ENCODE measurements around the gene SHBG.
A peak's percentile ranks its signal among the peaks of the same experiment; 100 is the strongest.
"Not testable (repeated sequence)": the region's sequence is repeated elsewhere in the genome, so short reads cannot be mapped to it uniquely, and the experiment has no call there.

The SHBG gene

DNA sequence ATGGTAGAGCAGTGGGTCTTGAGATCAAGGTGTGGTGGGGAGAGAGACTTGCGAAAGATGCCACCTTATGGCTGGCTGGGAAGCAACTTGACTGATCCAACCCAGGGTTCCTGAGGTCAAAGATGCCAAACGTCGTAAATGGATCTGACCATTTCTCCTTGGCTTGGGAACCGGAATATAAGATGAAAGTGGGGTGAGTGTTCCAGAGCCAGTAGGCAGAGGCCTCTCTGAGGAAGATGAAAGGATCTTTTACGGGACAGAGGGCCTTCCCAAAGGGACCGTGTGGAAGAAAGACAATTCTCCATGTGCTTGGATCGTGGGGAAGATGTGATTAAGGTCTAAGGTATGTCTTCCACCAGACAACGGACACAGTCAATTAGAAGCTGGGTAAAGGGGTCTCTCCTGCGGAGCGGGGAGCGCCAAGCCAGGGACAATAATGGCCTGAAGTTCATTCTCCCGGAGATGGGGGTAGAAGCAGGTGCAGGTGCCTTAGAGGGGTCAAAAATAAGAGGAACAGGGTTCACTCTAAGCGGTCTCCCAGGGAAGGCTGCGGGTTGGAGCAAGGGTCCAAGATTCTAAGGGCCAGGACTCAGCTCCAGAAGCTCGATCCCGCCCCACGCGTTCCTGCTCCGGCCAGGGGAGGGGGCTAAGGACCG is 16.0 kb upstream of the SHBG start:
- no peak for DNase-seq

DNA sequence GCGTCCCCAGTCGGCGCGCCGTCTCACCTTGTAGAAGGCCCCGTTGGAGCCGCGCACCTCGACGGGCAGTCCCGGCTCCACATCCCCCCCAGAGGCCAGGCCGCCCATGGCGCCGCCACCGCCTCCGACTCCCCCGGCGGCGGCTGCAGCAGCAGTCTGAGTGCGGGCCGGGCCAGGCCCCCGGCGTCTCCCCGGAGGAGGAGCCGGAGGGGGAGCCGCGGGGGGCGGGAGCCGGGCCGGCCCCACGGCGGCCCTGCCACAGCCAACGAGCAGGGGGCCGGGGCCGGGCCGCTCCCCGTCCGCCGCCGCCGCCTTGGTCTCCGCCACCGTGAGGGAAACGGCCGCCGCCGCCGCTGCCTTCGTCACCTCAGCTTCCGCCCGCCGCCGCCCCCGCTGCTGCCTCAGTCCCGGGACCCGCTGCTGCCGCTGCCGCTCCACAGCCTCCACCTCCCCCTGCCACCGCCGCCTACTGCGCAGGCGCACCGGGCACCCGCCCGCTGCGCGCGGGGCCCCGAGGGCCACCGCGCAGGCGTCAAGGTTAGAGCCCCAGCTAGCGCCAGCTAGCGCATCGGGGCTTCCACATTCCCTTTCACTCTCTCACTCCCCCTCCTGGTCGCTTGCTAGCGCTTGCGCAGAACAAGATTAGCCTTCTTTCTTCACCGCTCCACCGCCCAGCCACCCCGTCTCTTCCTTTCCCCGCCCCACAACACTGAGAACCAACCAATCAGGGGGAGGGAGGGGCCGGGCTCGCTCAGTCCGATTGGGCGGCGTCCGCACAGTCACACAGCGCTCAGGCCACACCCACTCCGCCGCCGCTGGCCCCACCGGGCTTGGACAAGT is 15.3 kb upstream of the SHBG start, which contains the start of gene FXR2:
FXR2 (minus strand) TSS at position 473 of the 840 bp plus-strand sequence; CDS start at position 108, 365 bp downstream.
- DNase-seq: peak; percentile 99

DNA sequence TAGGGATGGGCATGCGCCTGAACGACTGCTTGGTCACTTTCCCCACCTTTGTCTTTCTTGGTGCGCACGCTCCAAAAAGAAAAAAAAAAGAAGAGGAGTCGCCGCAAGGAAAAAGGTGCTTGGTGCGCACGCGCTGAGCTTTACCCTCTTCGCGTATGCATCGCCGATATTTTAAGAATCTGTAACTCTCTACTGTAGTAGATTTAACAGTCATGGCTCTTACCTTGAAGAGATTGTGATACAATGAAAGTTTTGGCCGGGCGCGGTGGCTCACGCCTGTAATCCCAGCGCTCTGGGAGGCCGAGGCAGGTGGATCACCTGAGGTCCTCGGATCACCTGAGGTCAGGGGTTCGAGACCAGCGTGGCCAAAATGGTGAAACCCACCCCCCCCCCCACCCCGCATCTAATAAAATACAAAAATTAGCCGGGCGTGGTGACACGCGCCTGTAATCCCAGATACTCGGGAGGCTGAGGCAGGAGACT is 14.6 kb upstream of the SHBG start:
- no peak for DNase-seq

DNA sequence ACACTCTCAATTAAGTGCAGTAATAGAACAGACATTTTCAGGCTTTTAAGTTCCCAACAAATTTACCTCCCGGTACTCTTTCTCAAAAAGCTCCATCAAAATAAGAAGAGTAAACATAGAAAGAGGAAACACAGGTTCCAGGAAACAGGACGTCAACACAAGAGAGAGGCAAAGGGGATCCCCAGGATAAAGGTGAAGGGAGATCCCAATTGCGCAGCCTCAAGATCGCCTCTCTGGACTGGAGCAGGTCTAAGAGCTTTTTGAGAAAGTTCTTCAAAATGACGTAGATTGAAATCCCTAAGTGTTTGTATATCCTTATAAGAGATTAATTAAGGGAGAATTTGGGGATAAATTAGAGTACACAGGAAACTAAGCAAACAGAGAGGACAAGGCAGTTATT is 11.3 kb upstream of the SHBG start:
- no peak for DNase-seq

DNA sequence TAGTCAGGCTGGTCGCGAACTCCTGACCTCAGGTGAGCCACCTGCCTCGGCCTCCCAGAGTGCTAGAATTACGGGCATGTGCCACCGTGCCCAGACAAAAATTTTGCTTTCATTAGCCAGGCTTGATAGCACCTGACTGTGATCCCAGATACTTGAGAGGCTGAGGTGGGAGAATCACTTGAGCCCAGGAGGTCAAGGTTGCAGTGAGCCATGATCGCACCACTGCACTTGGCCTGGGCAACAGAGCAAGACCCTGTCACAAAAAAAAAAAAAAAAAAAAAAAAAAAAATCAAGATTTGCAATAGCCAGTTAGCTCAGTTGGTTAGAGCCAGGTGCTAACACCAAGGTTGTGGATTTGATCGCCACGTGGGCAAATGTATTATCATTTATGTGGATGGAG is 9.1 kb upstream of the SHBG start:
- no peak for DNase-seq

DNA sequence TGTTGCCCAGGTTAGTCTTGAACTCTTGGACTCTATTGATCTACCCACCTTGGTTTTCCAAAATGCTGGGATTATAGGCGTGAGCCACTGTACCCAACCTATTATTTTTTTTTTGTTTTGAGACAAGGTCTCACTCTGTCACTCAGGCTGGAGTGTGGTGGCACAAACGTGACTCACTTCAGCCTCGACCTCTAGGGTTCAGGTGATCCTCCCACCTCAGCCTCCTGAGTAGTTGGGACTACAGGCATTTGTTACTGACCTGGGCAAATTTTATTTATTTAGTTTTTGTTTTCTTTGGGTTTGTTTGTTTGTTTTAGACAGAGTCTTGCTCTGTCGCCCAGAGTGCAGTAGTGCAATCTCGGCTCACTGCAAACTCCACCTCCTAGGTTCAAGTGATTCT is 6.3 kb upstream of the SHBG start:
- no peak for DNase-seq

DNA sequence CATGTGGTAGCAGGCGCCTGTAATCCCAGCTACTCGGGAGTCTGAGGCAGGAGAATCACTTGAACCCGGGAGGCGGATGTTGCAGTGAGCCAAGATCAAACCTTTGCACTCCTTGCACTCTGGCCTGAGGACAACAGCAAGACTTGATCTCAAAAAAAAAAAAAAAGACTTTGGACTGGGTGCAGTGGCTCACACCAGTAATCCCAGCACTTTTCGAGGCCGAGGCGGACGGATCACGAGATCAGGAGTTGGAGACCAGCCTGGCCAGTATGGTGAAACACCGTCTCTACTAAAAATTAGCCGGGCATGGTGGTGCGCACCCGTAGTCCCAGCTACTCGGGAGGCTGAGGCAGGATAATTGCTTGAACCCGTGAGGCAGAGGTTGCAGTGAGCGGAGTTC is 4.2 kb upstream of the SHBG start:
- DNase-seq: not testable (repeated sequence)

DNA sequence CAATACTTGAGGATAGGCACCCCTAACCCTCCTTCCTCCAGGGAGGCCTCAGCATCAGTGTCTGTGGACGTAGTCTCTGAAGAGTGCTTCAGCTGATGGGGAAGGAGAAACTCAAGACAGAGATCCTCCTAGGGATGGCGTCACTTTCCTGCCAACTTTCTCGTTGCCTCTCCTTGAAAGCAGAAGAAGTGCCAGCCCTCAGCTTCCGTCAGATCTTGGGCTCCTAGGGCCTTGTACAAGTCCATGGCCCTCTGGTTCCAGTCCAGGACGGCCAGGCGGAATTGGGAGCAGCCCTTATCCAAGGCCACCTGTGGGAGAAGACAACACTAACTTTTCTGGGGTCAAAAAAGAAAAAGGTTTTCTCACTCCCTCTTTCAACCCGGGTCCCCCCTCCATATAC is 3.6 kb upstream of the SHBG start:
- DNase-seq: no peak

DNA sequence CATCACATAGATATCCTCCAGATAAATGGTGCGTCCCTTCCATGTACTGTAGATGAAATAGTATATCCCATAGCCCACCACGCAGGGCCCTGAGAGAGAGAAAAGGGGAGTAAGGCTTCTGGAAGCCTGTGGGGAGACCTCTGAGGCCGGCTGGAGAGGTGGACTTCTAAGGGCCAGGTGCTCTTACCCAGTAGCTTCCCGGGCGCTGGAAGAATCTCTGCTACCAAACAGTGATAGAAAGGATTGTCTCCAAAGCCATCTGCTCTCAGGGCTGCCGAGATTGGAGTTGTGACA is 3.0 kb upstream of the SHBG start:
- DNase-seq: no peak

DNA sequence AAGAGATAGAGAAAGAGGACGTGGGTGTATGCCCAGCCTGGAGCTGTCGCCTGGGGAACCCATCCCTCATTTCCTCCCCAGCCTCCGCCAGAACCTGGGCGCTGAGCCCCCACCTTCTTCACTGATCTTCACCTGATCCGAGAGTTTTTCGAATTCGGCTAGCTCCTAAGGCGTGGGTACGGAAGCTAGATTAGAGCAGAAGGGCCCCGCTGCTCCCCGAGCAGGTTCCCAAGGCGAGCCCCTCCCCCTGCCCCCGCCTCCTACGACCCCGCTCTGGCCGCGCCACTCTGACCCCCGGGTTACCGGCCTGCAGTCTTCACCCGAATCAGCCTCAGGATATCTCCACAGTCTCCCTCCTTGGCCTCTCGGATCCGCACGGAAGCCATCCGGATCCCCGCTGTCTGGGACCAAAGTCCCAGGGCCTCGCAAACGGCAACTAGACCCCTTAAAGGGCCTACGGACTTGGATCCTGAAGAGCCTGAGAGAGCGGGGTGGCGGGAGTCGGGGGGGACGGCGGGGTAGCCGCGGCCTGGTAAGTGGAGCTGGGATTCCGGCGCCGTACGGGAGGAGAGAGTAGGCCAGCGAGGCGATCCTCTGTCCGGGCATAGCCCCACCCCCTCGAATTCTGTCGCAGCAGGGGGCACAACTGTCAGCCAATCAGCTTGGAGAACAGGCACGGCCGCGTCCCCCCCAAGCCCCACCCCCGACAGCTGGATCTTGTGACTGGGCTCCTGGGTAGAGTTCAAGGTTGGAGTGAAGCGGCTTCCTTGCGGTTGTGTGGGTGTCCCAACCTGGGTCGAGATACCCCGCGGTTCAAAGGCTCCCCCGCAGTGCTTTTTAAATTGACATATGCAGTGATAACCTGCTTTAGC is 2.4 kb upstream of the SHBG start, which contains the start of gene SAT2:
SAT2 (minus strand) TSS at position 572 of the 872 bp plus-strand sequence; CDS start at position 386, 186 bp downstream.
- DNase-seq: peak; percentile 77

DNA sequence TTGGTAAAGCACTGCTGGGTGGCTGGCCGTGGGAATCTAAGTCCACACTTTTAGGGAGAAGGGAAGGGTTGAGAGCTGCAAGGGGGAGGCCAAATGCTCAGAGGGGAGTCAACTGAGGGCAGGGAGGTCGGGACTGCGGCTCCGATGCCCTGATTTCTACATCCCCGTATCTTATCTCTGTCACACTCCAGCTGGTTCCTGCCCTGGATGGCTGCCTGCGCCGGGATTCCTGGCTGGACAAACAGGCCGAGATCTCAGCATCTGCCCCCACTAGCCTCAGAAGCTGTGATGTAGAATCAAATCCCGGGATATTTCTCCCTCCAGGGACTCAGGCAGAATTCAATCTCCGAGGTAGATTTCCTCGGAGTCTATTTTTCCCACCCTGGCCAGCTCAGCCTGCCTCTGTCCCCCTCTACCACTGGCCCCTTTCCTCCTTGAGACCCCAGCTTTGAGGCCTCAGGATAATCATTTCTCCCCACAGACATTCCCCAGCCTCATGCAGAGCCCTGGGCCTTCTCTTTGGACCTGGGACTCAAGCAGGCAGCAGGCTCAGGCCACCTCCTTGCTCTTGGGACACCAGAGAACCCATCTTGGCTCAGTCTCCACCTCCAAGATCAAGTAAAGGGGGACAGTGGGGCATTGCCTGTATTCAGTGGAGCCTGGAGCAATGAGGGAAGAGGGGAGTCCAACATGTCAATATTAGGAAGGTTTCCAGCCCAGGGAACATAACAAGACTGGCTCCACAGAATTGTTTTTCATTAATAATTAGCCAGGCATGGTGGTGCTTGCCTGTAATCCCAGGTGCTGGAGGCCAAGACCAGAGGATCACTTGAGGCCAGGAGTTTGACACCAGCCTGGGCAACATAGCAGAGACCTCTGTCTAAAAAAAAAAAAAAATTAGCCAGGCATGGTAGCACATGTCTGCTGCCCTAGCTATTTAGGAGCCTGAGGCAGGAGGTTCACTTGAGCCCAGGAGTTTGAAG is 1.8 kb downstream of the SHBG start:
- DNase-seq: no peak

DNA sequence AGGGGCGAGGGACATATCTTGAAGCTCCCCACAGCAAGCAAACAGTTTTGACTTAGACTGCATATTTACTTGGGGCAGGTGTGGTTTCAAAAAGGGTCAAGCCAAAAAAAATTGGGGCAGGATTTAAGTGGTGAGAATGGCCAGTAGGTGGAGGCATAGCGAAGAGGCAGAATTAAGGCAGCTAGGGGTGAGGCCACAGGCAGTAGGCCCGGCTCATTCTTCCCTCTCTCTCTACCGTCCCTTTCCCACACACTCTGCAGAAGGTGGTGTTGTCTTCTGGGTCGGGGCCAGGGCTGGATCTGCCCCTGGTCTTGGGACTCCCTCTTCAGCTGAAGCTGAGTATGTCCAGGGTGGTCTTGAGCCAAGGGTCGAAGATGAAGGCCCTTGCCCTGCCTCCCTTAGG is 2.6 kb downstream of the SHBG start:
- DNase-seq: peak; percentile 1

DNA sequence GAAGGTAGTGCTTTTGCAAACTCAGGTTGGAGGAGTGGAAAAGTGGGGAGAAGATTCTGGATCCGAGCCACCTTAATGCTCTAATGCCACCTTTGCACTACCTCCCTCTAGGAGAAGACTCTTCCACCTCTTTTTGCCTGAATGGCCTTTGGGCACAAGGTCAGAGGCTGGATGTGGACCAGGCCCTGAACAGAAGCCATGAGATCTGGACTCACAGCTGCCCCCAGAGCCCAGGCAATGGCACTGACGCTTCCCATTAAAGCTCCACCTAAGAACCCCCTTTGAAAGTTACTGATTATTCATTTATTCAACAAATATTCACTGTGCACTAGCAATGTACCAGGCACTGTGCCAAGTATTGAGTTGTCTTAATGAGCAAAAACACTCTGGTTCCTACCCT is 3.2 kb downstream of the SHBG start:
- DNase-seq: no peak

DNA sequence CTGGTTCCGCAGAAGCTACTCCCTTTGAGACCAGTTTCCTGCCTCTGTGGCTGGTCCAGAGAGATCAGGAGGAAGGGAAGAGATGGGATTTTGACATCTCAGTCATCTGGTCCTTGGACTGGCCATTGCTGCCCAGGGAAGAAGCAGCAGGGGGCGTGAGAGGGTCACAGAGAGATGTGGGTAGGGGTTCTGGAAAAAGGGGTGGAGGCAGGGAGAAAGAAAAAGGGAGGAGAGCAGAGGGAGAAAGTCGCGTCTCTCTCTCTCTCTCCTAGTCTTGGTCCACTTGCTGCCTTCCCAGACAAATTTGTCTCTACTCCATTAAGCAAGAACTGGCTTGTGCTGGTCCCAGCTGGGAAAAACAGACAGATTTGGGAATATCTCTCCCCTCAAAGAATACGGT is 4.4 kb downstream of the SHBG start:
- peak; percentile 46 for DNase-seq

DNA sequence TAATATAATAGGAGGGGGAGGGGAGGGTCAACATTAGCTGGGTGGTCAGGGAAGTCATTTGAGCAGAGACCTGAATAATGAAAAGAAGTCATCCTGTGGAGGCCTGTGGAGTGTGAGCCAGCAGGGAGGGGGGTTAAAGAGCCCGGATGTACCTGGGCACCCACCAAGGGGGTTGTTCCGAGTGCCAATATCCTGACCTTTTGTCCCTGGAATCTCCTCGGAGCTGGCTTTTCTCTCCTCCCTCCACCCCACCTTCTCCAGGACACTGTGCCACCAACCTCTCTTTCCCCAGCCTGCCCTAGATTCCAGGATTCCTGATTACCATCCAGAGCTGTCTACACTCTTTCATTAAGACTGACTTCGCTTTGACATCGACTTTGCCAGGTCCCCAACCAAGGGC is 6.2 kb downstream of the SHBG start:
- DNase-seq: no peak

DNA sequence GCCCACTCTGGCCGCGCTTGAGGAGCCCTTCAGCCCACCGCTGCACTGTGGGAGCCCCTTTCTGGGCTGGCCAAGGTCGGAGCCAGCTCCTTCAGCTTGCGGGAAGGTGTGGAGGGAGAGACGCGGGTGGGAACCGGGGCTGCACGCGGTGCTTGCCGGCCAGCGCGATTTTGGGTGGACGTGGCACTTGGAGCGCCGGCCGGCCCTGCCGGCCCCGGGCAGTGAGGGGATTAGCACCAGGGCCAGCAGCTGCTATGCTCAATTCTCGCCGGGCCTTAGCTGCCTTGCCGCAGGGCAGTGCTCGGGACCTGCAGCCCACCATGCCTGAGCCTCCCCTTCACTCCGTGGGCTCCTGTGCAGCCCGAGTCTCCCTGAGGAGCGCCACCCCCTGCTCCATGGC is 10.8 kb downstream of the SHBG start:
- no peak for DNase-seq

DNA sequence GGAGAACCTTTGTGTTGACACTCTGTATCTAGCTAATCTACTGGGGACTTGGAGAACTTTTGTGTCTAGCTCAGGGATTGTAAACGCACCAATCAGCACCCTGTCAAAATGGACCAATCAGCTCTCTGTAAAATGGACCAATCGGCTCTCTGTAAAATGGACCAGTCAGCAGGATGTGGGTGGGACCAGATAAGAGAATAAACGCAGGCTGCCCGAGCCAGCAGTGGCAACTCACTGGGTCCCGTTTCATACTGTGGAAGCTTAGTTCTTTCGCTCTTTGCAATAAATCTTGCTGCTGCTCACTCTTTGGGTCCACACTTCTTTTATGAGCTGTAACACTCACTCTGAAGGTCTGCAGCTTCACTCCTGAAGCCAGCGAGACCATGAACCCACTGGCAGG is 11.7 kb downstream of the SHBG start:
- DNase-seq: not testable (repeated sequence)

DNA sequence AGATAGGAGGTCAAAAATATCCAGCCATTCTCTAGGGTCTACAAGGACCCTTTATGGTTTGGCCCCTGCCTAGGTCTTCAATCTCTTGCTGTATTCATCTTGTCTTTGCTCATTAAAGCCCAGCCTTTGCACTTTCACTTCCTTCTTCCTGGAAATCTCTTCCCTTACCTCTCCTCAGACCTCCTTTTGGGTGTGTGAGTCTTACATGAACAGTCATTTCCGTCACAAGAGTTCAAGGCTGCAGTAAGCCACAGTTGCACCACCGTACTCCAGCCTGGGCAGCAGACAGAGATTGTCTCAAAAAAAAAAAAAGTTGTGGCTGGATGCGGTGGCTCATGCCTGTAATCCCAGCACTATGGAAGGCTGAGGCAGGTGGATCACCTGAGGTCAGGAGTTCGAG is 14.8 kb downstream of the SHBG start:
- DNase-seq: no peak

DNA sequence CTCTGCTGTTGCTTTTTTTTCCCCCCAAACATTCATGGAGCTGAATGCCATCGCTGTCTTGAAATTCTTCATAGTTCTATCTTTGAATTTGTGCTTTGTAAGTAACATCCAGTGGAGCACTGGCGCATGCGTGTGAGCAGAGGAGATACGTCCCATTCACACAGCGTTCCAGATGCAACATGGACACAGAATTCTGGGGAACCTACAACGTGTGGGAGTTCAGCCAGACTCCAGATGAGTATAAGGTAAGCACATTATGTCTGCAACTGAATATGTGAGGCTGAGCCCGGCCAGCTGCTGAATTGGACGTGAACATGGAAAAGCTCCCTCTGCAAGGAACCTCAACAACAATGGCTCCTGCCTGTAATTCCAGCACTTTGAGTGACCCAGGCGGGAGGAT is 16.5 kb downstream of the SHBG start:
- DNase-seq: no peak

DNA sequence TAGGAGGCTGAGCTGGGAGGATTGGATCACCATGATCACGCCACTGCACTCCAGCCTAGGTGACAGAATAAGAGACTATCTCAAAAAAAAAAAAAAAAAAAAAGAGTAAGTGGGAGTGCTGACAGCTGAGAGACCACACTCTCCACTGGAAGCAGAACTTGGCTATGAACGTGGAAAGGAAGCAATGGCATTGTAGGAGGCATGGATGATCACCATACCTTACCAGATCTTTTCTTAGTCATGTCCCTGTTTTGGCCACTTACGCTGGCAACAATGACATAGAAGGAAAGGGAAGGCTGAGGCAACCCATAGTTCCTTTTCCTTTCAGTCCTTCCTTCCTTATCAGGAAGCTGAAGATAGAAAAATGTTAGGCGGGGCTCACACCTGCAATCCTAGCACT is 17.1 kb downstream of the SHBG start:
- no peak for DNase-seq

DNA sequence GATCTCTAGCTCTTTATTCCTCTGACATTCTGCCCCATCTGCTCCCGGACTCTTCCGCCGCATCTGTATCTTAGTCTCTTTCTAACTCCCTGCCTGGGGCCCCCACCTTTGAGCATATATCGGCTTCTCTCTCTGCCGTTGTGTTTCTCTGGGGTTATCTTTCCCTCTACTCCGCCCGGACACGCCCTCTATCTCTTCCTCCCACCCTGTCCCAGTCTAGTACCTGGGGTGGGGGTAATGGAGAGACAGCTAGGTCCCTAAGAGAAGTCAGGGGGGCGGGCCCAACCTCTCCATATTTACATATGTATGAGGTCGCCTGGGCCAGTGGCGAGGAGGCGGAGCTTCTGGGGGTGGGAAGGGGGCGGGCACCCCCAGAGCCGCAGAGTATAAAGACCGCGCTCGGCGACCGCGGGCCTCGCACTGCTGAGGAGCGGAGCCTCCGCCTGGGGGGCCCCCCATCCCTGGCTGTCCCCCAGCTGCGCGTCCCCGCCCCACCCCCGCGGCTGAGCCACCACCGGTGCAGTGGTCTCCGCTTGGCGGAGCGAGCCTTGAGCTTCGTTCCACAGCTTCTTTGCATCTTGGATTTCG is 20.7 kb downstream of the SHBG start, which contains the start of gene ATP1B2:
ATP1B2 (plus strand) TSS at position 418 of the 588 bp plus-strand sequence. CDS start 593 bp downstream, outside the sequence.
- DNase-seq: peak; percentile 37
